Measurements from ENCODE around the gene SMAP1.
A peak's percentile ranks its signal among the peaks of the same experiment; 100 is the strongest.
"Not testable (repeated sequence)": the region's sequence is repeated elsewhere in the genome, so short reads cannot be mapped to it uniquely, and the experiment has no call there.

SMAP1 gene

GRCh38 chr6:70742462-70742861, 74.8 kb downstream of the SMAP1 start:
- DNase-seq = not testable (repeated sequence)

- no peak for DNase-seq
Observed at GRCh38 chr6:70753870-70754380, 86.2 kb downstream of the SMAP1 start.

DNA sequence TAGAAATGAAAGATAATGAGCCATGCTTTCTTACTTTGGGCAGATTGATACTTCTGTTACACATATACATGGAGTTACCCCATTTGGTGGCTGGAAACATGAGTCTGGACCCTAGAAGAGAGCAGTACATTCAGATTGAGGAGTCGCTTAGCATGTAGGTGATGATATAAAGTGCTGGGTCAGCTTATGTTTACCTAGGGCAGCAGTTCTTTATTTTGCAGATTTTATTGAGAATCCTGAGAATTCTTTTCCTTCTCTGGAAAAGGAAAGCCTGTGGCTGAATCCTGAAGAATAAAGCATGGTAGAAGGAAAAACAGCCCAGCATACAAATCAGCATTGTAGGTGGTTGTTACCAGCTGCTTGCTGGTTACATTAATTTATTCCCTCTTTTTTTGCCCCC, 91.2 kb downstream of the SMAP1 start:
- no peak for DNase-seq

- no peak for DNase-seq
Observed at GRCh38 chr6:70763754-70764510, 96.2 kb downstream of the SMAP1 start.

GRCh38 chr6:70764706-70765105, 97.0 kb downstream of the SMAP1 start:
- DNase-seq = no peak

DNA sequence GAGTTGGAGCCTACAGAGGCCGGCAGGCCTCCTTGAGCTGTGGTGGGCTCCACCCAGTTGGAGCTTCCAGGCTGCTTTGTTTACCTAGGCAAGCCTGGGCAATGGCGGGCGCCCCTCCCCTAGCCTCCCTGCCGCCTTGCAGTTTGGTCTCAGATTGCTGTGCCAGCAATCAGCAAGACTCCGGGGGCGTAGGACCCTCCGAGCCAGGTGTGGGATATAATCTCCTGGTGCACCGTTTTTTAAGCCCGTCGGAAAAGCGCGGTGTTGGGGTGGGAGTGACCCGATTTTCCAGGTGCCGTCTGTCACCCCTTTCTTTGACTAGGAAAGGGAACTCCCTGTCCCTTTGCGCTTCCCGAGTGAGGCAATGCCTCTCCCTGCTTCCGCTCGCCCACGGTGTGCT, 103.7 kb downstream of the SMAP1 start:
- DNase-seq = not testable (repeated sequence)

GRCh38 chr6:70779934-70780333, 112.3 kb downstream of the SMAP1 start:
- no peak for DNase-seq

DNA sequence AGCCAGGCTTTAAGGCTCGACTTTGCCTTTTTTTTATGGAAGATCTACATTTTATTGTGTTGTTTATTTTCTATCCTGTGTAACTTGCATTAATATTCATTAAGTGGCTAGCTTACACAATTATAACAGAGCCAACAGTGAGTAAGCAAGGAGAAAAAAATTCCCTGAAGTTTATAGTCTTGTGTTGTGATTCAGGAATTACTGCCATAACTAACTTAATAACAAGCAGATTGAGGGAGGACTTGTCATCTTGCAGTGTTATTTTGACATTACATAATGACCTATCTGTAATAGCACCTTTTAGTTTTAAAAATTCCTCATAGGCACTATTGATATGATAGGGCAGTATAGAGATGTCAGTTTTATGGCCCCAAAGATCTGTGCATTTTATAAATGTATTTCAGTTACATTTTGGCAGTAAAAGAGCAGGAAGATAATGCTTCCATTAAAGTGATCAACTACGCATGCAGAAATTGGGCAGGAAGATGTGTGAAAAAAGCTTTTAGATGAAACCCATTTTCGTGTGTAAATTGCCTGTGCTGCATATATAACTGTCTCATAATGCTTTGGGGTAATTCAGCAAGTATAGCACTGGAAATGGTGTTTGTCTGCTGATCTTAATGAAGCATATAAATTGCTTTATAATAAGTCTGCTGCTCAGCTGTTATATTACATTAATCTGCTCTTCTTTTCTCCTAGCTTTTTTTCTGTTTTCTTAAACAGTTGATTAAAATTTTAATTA, 123.0 kb downstream of the SMAP1 start:
- DNase-seq = no peak

- DNase-seq = no peak
Observed at GRCh38 chr6:70797625-70798024, 129.9 kb downstream of the SMAP1 start.

GRCh38 chr6:70806086-70806485, 138.4 kb downstream of the SMAP1 start:
- DNase-seq = no peak

DNA sequence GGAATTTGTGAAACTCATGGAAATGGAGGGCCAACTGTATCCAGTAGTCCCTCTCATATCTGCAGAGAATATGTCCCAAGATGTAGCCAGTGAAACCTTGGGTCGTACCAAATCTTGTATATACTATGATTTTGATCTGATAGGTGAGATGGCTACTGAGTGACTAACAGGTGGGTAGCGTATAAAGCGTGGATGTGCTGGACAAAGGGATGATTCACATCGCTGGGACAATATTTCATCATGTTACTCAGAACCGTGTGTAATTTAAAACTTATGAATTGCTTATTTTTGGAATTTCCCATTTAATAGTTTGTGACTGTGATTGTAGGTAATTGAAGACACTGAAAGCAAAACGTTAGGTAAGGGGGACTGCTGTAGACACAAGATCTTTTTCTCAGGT, 144.1 kb downstream of the SMAP1 start:
- DNase-seq = no peak

DNA sequence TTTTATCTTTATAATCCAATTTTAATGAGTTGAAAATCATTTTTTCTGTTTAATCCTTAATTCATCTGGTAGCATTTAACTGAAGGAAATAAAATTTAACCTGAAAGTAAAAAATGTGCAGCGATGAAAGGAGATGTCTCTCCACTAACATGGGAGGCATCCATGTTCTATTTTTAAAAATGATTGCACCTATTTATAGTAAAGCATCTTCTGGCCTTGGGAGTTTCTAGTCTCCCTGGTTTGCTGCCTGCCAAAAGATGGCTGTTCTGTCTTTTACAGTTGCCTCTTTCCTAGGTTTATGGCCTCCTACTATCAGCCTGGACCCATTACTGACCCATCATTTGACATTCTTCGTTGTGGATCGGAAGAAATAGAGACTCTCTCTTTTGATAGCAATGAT, 146.2 kb downstream of the SMAP1 start:
- DNase-seq = no peak

DNA sequence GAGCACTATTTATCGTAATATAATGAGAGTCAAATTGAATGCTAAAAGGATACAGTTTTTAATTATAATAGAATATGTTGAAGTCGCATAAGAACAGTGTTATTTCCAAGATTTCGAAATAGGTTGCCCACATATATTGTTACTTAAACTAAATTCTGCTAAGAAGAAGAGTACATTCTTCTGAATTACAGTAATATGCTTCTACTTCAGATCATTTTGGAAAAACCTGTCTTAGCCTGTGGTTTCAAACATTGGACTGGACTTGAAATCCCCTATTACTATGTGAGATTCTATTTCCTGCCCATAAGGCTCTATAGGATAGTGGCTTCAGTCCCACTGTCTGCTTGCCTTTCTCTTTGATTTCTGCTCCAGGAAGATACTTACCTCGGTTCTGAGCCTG, 152.0 kb downstream of the SMAP1 start:
- DNase-seq = no peak

- DNase-seq = no peak
Observed at GRCh38 chr6:70820778-70821177, 153.1 kb downstream of the SMAP1 start.

DNA sequence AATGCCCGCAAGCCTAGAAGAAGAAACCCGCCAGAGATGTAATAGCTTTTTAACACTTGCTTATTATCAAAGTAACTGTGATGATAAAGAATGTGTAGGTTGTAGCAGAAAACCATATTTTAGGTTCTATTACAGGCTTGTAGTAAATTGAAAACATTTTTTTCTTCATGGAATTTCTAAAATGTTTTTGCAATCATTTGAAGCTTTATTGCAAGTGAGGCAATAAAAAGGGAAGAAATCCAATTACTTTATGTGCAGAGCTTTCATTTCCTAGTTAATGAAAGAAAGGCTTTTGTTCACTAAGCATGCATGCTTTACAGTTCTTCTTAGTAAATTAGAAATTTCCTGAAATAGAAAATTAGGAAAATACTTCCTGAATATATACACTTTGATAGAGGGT, 154.1 kb downstream of the SMAP1 start:
- DNase-seq = no peak

DNA sequence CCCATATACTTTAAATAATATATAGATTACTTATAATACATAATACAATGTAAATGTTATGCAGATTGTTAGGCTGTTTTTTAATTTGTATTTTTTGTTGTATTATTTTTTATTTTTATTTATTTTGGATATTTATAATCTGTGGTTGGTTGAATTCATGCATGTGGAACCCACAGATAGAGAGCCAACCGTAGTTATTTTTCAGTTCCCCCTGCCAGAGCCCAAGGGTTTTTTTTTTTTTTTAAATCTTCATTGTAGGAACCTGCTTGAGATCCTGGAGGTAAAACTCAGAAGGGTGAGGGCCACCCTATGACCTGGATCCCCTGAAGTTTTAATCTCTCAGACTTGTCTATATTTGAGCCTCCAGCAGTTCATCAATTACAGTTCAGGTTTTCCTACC, 156.0 kb downstream of the SMAP1 start:
- DNase-seq = no peak

DNA sequence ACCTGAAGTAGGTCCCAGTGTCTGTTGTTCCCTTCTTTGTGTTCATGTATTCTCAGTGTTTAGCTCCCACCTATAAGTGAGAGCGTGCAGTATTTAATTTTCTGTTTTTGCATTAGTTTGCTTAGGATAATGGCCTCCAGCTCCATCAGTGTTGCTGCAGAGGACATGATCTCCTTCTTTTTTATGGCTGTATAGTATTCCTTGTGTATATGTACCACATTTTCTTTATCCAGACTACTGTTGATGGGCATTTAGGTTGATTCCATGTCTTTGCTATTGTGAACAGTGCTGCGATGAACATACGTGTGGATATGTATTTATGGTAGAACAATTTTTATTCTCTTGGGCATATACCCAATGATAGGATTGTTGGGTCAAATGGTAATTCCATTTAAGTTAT, 163.7 kb downstream of the SMAP1 start:
- DNase-seq = no peak

- no peak for DNase-seq
Observed at GRCh38 chr6:70834520-70834919, 166.8 kb downstream of the SMAP1 start.

- no peak for DNase-seq
Observed at GRCh38 chr6:70838907-70839285, 171.2 kb downstream of the SMAP1 start.

DNA sequence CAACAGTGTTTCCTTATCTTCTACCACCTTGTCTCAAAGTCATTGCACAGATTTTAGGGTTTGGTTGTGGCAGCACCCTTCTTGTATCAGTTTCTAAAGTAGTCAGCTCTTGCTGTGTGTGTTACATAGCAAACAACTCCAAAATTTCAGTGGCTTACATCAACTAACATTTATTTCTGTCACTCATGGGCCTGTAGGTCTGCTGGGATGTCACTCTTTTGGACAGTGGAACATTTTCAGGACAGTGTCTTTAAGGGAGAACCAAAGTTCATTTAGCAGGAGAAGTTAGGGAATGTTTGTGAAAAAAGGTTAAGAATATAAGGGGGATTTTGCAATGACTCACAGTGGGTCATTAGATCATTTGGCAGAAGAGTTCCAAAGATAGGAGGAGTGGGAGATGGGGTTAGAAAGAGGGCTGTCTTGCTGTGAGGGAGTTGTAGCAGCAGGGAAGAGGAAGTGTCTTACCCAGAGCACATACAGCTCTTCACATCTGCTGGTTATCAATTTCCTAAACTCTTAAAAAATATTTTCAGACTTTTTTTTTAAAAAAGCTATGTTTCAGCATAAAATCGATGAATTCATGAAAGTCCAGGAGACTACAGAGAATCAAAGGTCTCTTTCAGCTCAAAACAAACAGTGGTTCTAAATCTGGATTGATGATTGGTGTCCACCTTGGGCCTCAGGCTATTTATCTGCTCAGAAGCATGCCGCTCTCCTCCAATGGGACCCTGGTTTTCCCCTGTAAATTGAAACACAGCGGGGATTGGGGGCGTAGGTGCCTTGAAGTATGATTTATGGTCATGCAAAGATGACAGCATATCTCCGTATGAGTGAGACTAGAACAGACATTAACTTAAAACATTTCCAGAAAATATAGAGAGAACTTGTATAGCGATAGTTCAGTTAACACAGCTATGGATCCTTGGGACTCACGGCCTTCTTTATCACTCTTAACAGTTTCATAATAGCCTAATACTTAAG, 171.9 kb downstream of the SMAP1 start:
- DNase-seq = peak; percentile 38

- no peak for DNase-seq
Observed at GRCh38 chr6:70841112-70841511, 173.4 kb downstream of the SMAP1 start.

DNA sequence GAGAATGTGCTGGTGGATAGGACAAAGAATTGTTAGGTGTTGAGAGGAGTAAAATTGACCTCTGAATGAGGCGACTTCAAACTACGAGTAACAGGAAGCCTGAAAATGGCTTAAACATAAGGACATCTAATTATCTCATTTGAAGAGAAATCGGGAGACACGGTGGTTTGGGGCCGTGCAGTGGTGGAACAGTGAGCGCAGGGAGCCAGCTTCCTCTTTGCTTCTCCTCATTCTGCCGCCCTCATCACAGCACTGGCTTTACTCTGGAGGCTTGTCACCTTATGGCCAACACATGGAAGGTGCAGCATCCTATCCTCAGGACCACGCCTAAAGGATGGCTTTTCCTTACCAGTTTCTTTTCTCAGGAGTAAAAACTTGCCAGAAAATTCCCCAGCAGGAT, 174.9 kb downstream of the SMAP1 start:
- DNase-seq = no peak

- no peak for DNase-seq
Observed at GRCh38 chr6:70843328-70843918, 175.7 kb downstream of the SMAP1 start.

All from hematopoietic multipotent progenitor cell treated with erythropoietin and hydrocortisone succinate and interleukin-3 and kit ligand, for 8 days (in vitro differentiated cells).